K562 (cell line): ENCODE data around the gene CSTF1. TPM values are rescaled to one million over a fixed set of nuclear protein-coding genes. Genes with fewer than 3 reads are reported as not detected.

Experiments
- ATAC-seq: fragments of 200-7000 bp; cut with Tn5 transposase; 3 replicates; pipeline ENCODE4 v1.9.1; 2020; ENCODE audit warnings: moderate library complexity
- BruUV-seq: library from RNA; stranded (reverse); fragments of 400-500 nt; replicated peaks from 2 replicates; lab custom pipeline; 2021; lab: Mats Ljungman, UMichigan
- CTCF ChIA-PET: fragments of 300-600 bp; formaldehyde crosslinking; extraction: SDS; loops from one replicate; lab custom pipeline; 2021; ENCODE audit warnings: low intra/inter-chr PET ratio; lab: Yijun Ruan, JAX
- POLR2A ChIA-PET: fragments of 300-600, 350-650 bp; sonication (Branson Sonifier 250); formaldehyde crosslinking; extraction: SDS; loops from one replicate; lab custom pipeline; 2021; ENCODE audit warnings: antibody characterized with exemption, inconsistent platforms; lab: Yijun Ruan, JAX
- DNase-seq, 4 experiments: peaks; one replicate each; pipeline versions ENCODE4 v3.0.0 to v3.0.0-alpha.2; 2011 to 2018; ENCODE audit warnings: low spot score in 3 of 4, mixed read lengths in 3 of 4; ENCODE audit errors: extremely low read depth in 1 of 4
- FAIRE-seq: peaks from 2 replicates; lab custom pipeline; 2011; peaks lifted over from hg19 to GRCh38; lab: Jason Lieb, UNC
- H2AFZ ChIP-seq: 2 replicates; pipeline ENCODE4 v1.6.0; 2011; ENCODE audit warnings: low read depth, low read length, control low read depth, inconsistent platforms
- H3K27ac ChIP-seq: fragments of 200-600 bp; 3 replicates; pipeline ENCODE4 v1.8.0; 2011; ENCODE audit warnings: low read depth, mild to moderate bottlenecking, control low read depth, inconsistent platforms, low read length, moderate library complexity, mixed read lengths; ENCODE audit errors: extremely low read depth
- H3K27me3 ChIP-seq, 2 experiments: fragments of 300-600 bp in 1 of 2; 2 replicates in 1 of 2; 3 replicates in 1 of 2; pipeline versions ENCODE4 v1.6.0 to v1.8.0; 2011; ENCODE audit warnings: inconsistent platforms in 2 of 2, low read length in 2 of 2, mild to moderate bottlenecking in 1 of 2, mixed read lengths in 1 of 2, moderate library complexity in 1 of 2; ENCODE audit not compliant: control insufficient read depth in 2 of 2, insufficient read depth in 2 of 2
- H3K36me3 ChIP-seq: fragments of 300-600 bp; 3 replicates; pipeline ENCODE4 v1.8.0; 2011; ENCODE audit warnings: mild to moderate bottlenecking, low read length, inconsistent platforms; ENCODE audit not compliant: control insufficient read depth, insufficient read depth
- H3K4me1 ChIP-seq, 2 experiments: fragments of 200-600 bp in 1 of 2; replicated peaks in 1 of 2; 2 replicates in 1 of 2; 3 replicates in 1 of 2; pipeline versions ENCODE4 v1.5.1 to v1.8.0; 2011; ENCODE audit warnings: inconsistent platforms in 2 of 2, low read length in 2 of 2, mild to moderate bottlenecking in 1 of 2, mixed read lengths in 1 of 2, moderate library complexity in 1 of 2; ENCODE audit not compliant: control insufficient read depth in 2 of 2, insufficient read depth in 2 of 2
- H3K4me2 ChIP-seq: 2 replicates; pipeline ENCODE4 v1.6.1; 2011; ENCODE audit warnings: low read length, control low read depth, inconsistent platforms, mixed read lengths; ENCODE audit not compliant: insufficient read depth
- H3K4me3 ChIP-seq: fragments of 200-600 bp; sonication (generic), shearing (Covaris generic); 2 replicates; pipeline ENCODE4 v1.5.1; 2016; ENCODE audit warnings: control low read depth, inconsistent platforms
- H3K79me2 ChIP-seq: fragments of 200-600 bp; 3 replicates; pipeline ENCODE4 v1.8.0; 2011; ENCODE audit warnings: low read length, inconsistent platforms; ENCODE audit not compliant: control insufficient read depth, insufficient read depth
- H3K9ac ChIP-seq, 2 experiments: 2 replicates each; pipeline versions ENCODE4 v1.6.0 to v1.6.1; 2011; ENCODE audit warnings: low read depth in 2 of 2, low read length in 2 of 2, control low read depth in 1 of 2, inconsistent platforms in 1 of 2, mild to moderate bottlenecking in 1 of 2, mixed read lengths in 1 of 2; ENCODE audit not compliant: insufficient read depth in 1 of 2
- H3K9me1 ChIP-seq: one replicate; pipeline ENCODE4 v1.6.0; 2011; ENCODE audit warnings: inconsistent platforms, mild to moderate bottlenecking, low read length, moderate library complexity; ENCODE audit not compliant: control insufficient read depth, insufficient read depth
- H3K9me3 ChIP-seq: replicated peaks from 2 replicates; pipeline ENCODE4 v1.5.1; 2011; ENCODE audit warnings: low read depth, low read length, inconsistent platforms; ENCODE audit not compliant: control insufficient read depth, insufficient read depth
- H4K20me1 ChIP-seq: replicated peaks from 2 replicates; pipeline ENCODE4 v1.6.1; 2011; ENCODE audit warnings: low read length, inconsistent platforms, mixed read lengths; ENCODE audit not compliant: control insufficient read depth, insufficient read depth
- DACH1 ChIP-seq: fragments of 450-650 bp; IDR thresholded peaks from 2 replicates; pipeline ENCODE4 v1.6.1; 2018; ENCODE audit not compliant: partially characterized antibody
- GATA2 ChIP-seq: sonication (generic); formaldehyde crosslinking; IDR thresholded peaks from 2 replicates; pipeline ENCODE4 v1.4.0; 2020; ENCODE audit warnings: mild to moderate bottlenecking, missing genetic modification reagents
- HDAC2 ChIP-seq: fragments of 450-650 bp; IDR thresholded peaks from 2 replicates; pipeline ENCODE4 v1.6.1; 2016; ENCODE audit warnings: mild to moderate bottlenecking
- KDM5B ChIP-seq: fragments of 200-600 bp; sonication (generic); IDR thresholded peaks from 2 replicates; pipeline ENCODE4 v1.6.1; 2012; ENCODE audit warnings: low read depth, mild to moderate bottlenecking, moderate library complexity, low read length, control low read depth, inconsistent platforms; ENCODE audit not compliant: insufficient replicate concordance
- LEF1 ChIP-seq: fragments of 450-650 bp; IDR thresholded peaks from 2 replicates; pipeline ENCODE4 v1.6.1; 2016; ENCODE audit warnings: mild to moderate bottlenecking
- RAD21 ChIP-seq, 2 experiments: fragments of 250-450 bp in 1 of 2; fragments of 450-650 bp in 1 of 2; sonication (Bioruptor Pico) in 1 of 2; formaldehyde crosslinking in 1 of 2; IDR thresholded peaks in 1 of 2; conservative IDR thresholded peaks in 1 of 2; 2 replicates each; pipeline versions ENCODE4 v1.4.0 to v1.8.0; 2020 to 2022; ENCODE audit warnings: mild to moderate bottlenecking in 2 of 2, moderate library complexity in 1 of 2
- RCOR1 ChIP-seq, 2 experiments: IDR thresholded peaks; 2 replicates each; pipeline ENCODE4 v1.6.1; 2012; ENCODE audit warnings: low read depth in 2 of 2, low read length in 2 of 2, borderline replicate concordance in 1 of 2, improper control_type of control experiment in 1 of 2
- REST ChIP-seq, 2 experiments: fragments of 450-650 bp; formaldehyde crosslinking in 1 of 2; IDR thresholded peaks; 2 replicates each; pipeline versions ENCODE4 v1.4.0 to v1.6.1; 2014 to 2020; ENCODE audit warnings: mild to moderate bottlenecking in 2 of 2, borderline replicate concordance in 1 of 2, low read depth in 1 of 2
- SMAD3 ChIP-seq: fragments of 450-650 bp; formaldehyde crosslinking; conservative IDR thresholded peaks from 2 replicates; pipeline ENCODE4 v1.4.0; 2020; ENCODE audit warnings: mild to moderate bottlenecking
- TEAD2 ChIP-seq: fragments of 450-650 bp; IDR thresholded peaks from 2 replicates; pipeline ENCODE4 v1.6.1; 2016; ENCODE audit warnings: missing genetic modification characterization, control low read depth, missing compliant biosample characterization
- ZNF511 ChIP-seq: sonication (generic); formaldehyde crosslinking; IDR thresholded peaks from 2 replicates; pipeline ENCODE4 v1.8.0; 2022; ENCODE audit warnings: mild to moderate bottlenecking, missing genetic modification reagents
- WGBS: fragments of 100-300 bp; shearing (Covaris generic); methylation state at CpG from one replicate; pipeline ENCODE4 v1.1.6; 2016; ENCODE audit warnings: low coverage, mixed read lengths; ENCODE audit not compliant: insufficient coverage; ENCODE audit errors: missing lambda C conversion rate; 5-methylcytosine and 5-hydroxymethylcytosine counted together
- in situ Hi-C: fragments of 300-500 bp; cut with MboI; formaldehyde crosslinking; loops from 4 replicates; pipeline ENCODE4 v1.15.0; 2018; ENCODE audit warnings: inconsistent platforms, mixed read lengths
- intact Hi-C: fragments of 100-400 bp; cut with micrococcal nuclease; formaldehyde crosslinking; loops from 2 replicates; pipeline ENCODE4 v1.14.2; 2022
- polyA plus RNA-seq, 8 experiments: library from polyadenylated mRNA; depleted of rRNA in 4 of 8; stranded (reverse) in 5 of 8; unstranded in 3 of 8; fragments of >200 nt; fragmentation: Nextera tagmentation in 2 of 8; fragmentation: Illumina TruSeq in 1 of 8; extraction: Ambion mirVana in 2 of 8; extraction: Trizol in 1 of 8; gene quantifications; 2 replicates each; pipeline versions ENCODE4 v1.2.1 to v1.2.3, GENCODE V29; 2011 to 2014; ENCODE audit warnings: inconsistent platforms in 1 of 8, missing spikeins in 1 of 8
- total RNA-seq, 7 experiments: library from RNA; depleted of rRNA in 6 of 7; stranded (reverse); fragments of >200 nt in 6 of 7; fragmentation: Illumina TruSeq in 2 of 7; extraction: Trizol in 2 of 7; gene quantifications; 2 replicates each; pipeline versions ENCODE4 v1.2.1 to v1.2.3, GENCODE V29; 2011 to 2021; ENCODE audit warnings: low replicate concordance in 1 of 7

Gene CSTF1
- total and polyA plus RNA-seq, 9 of the 15 experiments (the other 6 are each of a cell fraction or from before 2014, with no cell fraction given) = 30.8 to 110 (median 53.4) TPM

GRCh38 chr20:56411759-56412472 is 19.5 kb downstream of the CSTF1 start, which contains the start of gene CASS4:
CASS4 (plus strand) TSS chr20:56412260; CDS start chr20:56412459, 199 bp downstream.
- in situ Hi-C loops = no loop called here
- intact Hi-C loops = loop anchor here (1.0 to 5.0 kb wide), 4 partner anchors 17 to 55 kb away; partner anchors contain the start of genes AURKA, CSTF1 and RTF2
- CTCF ChIA-PET = no interaction called here
- H3K36me3 ChIP-seq = peaks cover 39% of the 10 kb centered on the region
- no peaks in the 10 kb centered on the region; the same call in 1 of the 2 replicates for H4K20me1 ChIP-seq
- H3K27ac ChIP-seq = peak within 1 kb of the TSS; percentile 85
- peaks cover 9 to 52% of the 10 kb centered on the region in 2 experiments for H3K4me1 ChIP-seq
- peaks cover 76% of the 10 kb centered on the region for H3K79me2 ChIP-seq
- H3K4me3 ChIP-seq = peak within 1 kb of the TSS; percentile 77
- ATAC-seq (peak; percentile 84), FAIRE-seq (peak; percentile 99), DNase-seq (peak; percentile 81 to 97 (median 85))
- POLR2A ChIA-PET = interaction anchor here (0.6 to 5.1 kb wide), 22 partner anchors 10 to 998 kb away, joined by 3 to 72 read pairs (median 4); partner anchors contain the start of genes AURKA, CSTF1, FAM210B and RTF2
- H3K4me2 ChIP-seq = peak within 1 kb of the TSS; percentile 99
- peak within 1 kb of the TSS; percentile 66 for H2AFZ ChIP-seq
- H3K9ac ChIP-seq = peak within 1 kb of the TSS; percentile 62 to 73; a peak in 3 of 4 replicates
- BruUV-seq = no TSS peak
- no peaks in the 10 kb centered on the region for H3K9me1 ChIP-seq
- H3K9me3 ChIP-seq = no peaks in the 10 kb centered on the region
- 2% methylated on average over 10 of the region's 10 CpGs for WGBS
- H3K27me3 ChIP-seq = no peaks in the 10 kb centered on the region
- TF ChIP-seq RCOR1 (IDR thresholded peaks at IDR 0.05; ENCODE audit: borderline replicate concordance in 1 of 2, low read depth in 2 of 2, low read length in 2 of 2) (peak; percentile 86 to 96; a peak in 3 of 4 replicates), DACH1 (peak; percentile 91), SMAD3 (CRISPR knock-in tag) (0 out of 2 replicates have a peak, but pooled peaks have one; percentile 14), LEF1 (peak; percentile 100), HDAC2 (peak; percentile 96), GATA2 (CRISPR knock-in tag) (peak; percentile 96), TEAD2 (tag) (no peak), ZNF511 (no peak), KDM5B (peak; percentile 93), RAD21 (CRISPR knock-in tag; conservative IDR thresholded peaks at IDR 0.05 in 1 of 2, IDR thresholded peaks at IDR 0.05 in 1 of 2) (peak in 1 of 2 experiments; percentile 30; a peak in 2 of 4 replicates), REST (IDR thresholded peaks at IDR 0.05; ENCODE audit: borderline replicate concordance) (peak; percentile 43; the same call in 1 of the 2 replicates), REST (CRISPR knock-in tag; IDR thresholded peaks at IDR 0.05; ENCODE audit: low read depth) (no peak)
